Hematopoietic multipotent progenitor cell treated with erythropoietin and hydrocortisone succinate and interleukin-3 and kit ligand, for 17 days (in vitro differentiated cells): ENCODE results near the gene GFRA4.

Experiments used
- DNase-seq: peaks from one replicate; pipeline ENCODE4 v3.0.0-alpha.2; 2015; ENCODE audit warnings: low spot score

GFRA4 gene

GRCh38 chr20:3694864-3695263 lies 31.7 kb upstream of the GFRA4 start:
- DNase-seq, result no peak

GRCh38 chr20:3693376-3693775 lies 30.2 kb upstream of the GFRA4 start:
- no peak for DNase-seq

- DNase-seq, result no peak
Observed at GRCh38 chr20:3692706-3693294, 29.6 kb upstream of the GFRA4 start.

GRCh38 chr20:3691897-3692296 lies 28.7 kb upstream of the GFRA4 start:
- DNase-seq, result no peak

- no peak for DNase-seq
Observed at GRCh38 chr20:3691306-3691705, 28.1 kb upstream of the GFRA4 start.

- no peak for DNase-seq
Observed at GRCh38 chr20:3690413-3690812, 27.2 kb upstream of the GFRA4 start.

- no peak for DNase-seq
Observed at GRCh38 chr20:3689978-3690377, 26.8 kb upstream of the GFRA4 start.

GRCh38 chr20:3687655-3688054 lies 24.5 kb upstream of the GFRA4 start:
- no peak for DNase-seq

GRCh38 chr20:3686867-3687321 lies 23.7 kb upstream of the GFRA4 start:
- DNase-seq, result no peak

- no peak for DNase-seq
Observed at GRCh38 chr20:3686421-3686820, 23.2 kb upstream of the GFRA4 start.

GRCh38 chr20:3685341-3685740 lies 22.1 kb upstream of the GFRA4 start:
- DNase-seq, result no peak

GRCh38 chr20:3681931-3682781 lies 19.0 kb upstream of the GFRA4 start, which contains the start of gene ADAM33:
TSS of gene ADAM33 (minus strand) at chr20:3682010. CDS start at chr20:3682004, 6 bp downstream.
- no peak for DNase-seq

GRCh38 chr20:3681352-3681930 lies 18.2 kb upstream of the GFRA4 start:
- no peak for DNase-seq

GRCh38 chr20:3680701-3681351 lies 17.6 kb upstream of the GFRA4 start:
- DNase-seq, result no peak

- no peak for DNase-seq
Observed at GRCh38 chr20:3679749-3680700, 16.8 kb upstream of the GFRA4 start.

- no peak for DNase-seq
Observed at GRCh38 chr20:3678856-3679720, 15.9 kb upstream of the GFRA4 start.

- DNase-seq, result no peak
Observed at GRCh38 chr20:3678198-3678597, 15.0 kb upstream of the GFRA4 start.

- no peak for DNase-seq
Observed at GRCh38 chr20:3677733-3678132, 14.5 kb upstream of the GFRA4 start.

- no peak for DNase-seq
Observed at GRCh38 chr20:3674995-3675900, 12.0 kb upstream of the GFRA4 start.
